Left renal cortex interstitium (tissue), 4 donors: ENCODE results near the gene ENHO. TPM values are rescaled to one million over a fixed set of nuclear protein-coding genes. Genes with fewer than 3 reads are reported as not detected.

Experiments
- DNase-seq, 4 donors: peaks; one replicate each; pipeline ENCODE4 v3.0.0-alpha.2; 2013; ENCODE audit warnings: low read depth in 4 of 4, low spot score in 2 of 4, missing footprints in 1 of 4
- polyA plus RNA-seq, 4 donors: library from polyadenylated mRNA; unstranded; fragments of 120-200 nt; gene quantifications; one replicate each; pipeline ENCODE4 v1.2.1, GENCODE V29; 2013; ENCODE audit not compliant: insufficient read length in 4 of 4

ENHO gene
- polyA plus RNA-seq, 4 donors, result 1.5 to 2.8 (median 2.1) TPM

- DNase-seq, result no peak
Observed at GRCh38 chr9:34555936-34556525, 33.2 kb upstream of the ENHO start.

- DNase-seq, result no peak
Observed at GRCh38 chr9:34555500-34555899, 32.7 kb upstream of the ENHO start.

GRCh38 chr9:34555002-34555348 lies 32.2 kb upstream of the ENHO start:
- no peak for DNase-seq

- DNase-seq, result no peak
Observed at GRCh38 chr9:34554211-34555001, 31.6 kb upstream of the ENHO start.

- DNase-seq, result no peak
Observed at GRCh38 chr9:34553511-34554021, 30.8 kb upstream of the ENHO start.

- DNase-seq, result no peak
Observed at GRCh38 chr9:34552986-34553385, 30.2 kb upstream of the ENHO start.

- DNase-seq, result no peak
Observed at GRCh38 chr9:34552606-34552981, 29.8 kb upstream of the ENHO start.

- no peak for DNase-seq
Observed at GRCh38 chr9:34551751-34552605, 29.2 kb upstream of the ENHO start.

- no peak for DNase-seq
Observed at GRCh38 chr9:34550681-34551270, 28.0 kb upstream of the ENHO start.

GRCh38 chr9:34550016-34550680 lies 27.4 kb upstream of the ENHO start:
- DNase-seq, result no peak

GRCh38 chr9:34549407-34549732 lies 26.6 kb upstream of the ENHO start:
- DNase-seq, result no peak

- DNase-seq, result peak in 2 of 4 donors; percentile 56 to 69
Observed at GRCh38 chr9:34547960-34548611, 25.3 kb upstream of the ENHO start.

GRCh38 chr9:34546834-34547827 lies 24.3 kb upstream of the ENHO start:
- no peak for DNase-seq

GRCh38 chr9:34546102-34546833 lies 23.5 kb upstream of the ENHO start:
- DNase-seq, result no peak

- no peak for DNase-seq
Observed at GRCh38 chr9:34545497-34545896, 22.7 kb upstream of the ENHO start.

- DNase-seq, result no peak
Observed at GRCh38 chr9:34544035-34544434, 21.2 kb upstream of the ENHO start.

- no peak for DNase-seq
Observed at GRCh38 chr9:34541540-34541939, 18.8 kb upstream of the ENHO start.

GRCh38 chr9:34540827-34541226 lies 18.0 kb upstream of the ENHO start:
- no peak for DNase-seq
